ENCODE measurements around the gene NUMA1. TPM values are rescaled to one million over a fixed set of nuclear protein-coding genes. Genes with fewer than 3 reads are reported as not detected.

The NUMA1 gene
- total RNA-seq, 1 experiment from 2014 or later, result 145 TPM

GRCh38 chr11:71998061-71998460, 82.3 kb downstream of the NUMA1 start:
- no TSS peak for BruUV-seq (replicated peaks)
- Histone ChIP-seq H3K4me1 (ENCODE audit: control insufficient read depth, insufficient read depth, low read length) (no peaks in the 10 kb centered on the region), H3K27ac (ENCODE audit: low read length) (no peak overlapping the region), H3K36me3 (ENCODE audit: control insufficient read depth, insufficient read depth, low read length) (peaks cover 2% of the 10 kb centered on the region; the same call in 1 of the 2 replicates), H3K9me3 (ENCODE audit: control insufficient read depth, insufficient read depth, low read depth, low read length) (no peaks in the 10 kb centered on the region), H3K4me3 (ENCODE audit: low read depth in 2 of 2, low read length in 2 of 2) (no peak overlapping the region), H3K27me3 (ENCODE audit: control insufficient read depth, insufficient read depth, low read length) (no peaks in the 10 kb centered on the region)
- POLR2A ChIA-PET, result interaction anchor here (0.6 kb wide), 1 partner anchor 16 kb away, joined by 4 read pairs; no protein-coding TSS in a partner anchor
- intact Hi-C loops (cut with micrococcal nuclease; ENCODE audit: unreplicated experiment) (no loop called here), in situ Hi-C loops (cut with HindIII; ENCODE audit: low pct_unique_long_range_greater_than_20kb, low sequenced_read_pairs) (no loop called here)
- CTCF ChIA-PET, result interaction anchor here (0.6 to 0.9 kb wide), 2 partner anchors 21 to 92 kb away, joined by 3 read pairs; no protein-coding TSS in a partner anchor
- DNase-seq (ENCODE audit: low read depth, low spot score) (no peak), ATAC-seq (no peak)
- TF ChIP-seq REST (IDR thresholded peaks at IDR 0.05; ENCODE audit: insufficient read depth in 1 of 2, low read depth in 2 of 2, low read length in 1 of 2), result no peak
- TF ChIP-seq SIN3A (IDR thresholded peaks at IDR 0.05; ENCODE audit: borderline replicate concordance, insufficient read depth, low read depth, low read length), result no peak
- TF ChIP-seq TCF7L2 (IDR thresholded peaks at IDR 0.05; ENCODE audit: low read depth, low read length), result no peak
- TF ChIP-seq CTCF (IDR thresholded peaks at IDR 0.05), result no peak
- TF ChIP-seq POLR2AphosphoS5 (IDR thresholded peaks at IDR 0.05; ENCODE audit: low read depth, low read length), result no peak

GRCh38 chr11:71997594-71997993, 82.7 kb downstream of the NUMA1 start:
- ChIA-PET CTCF (interaction anchor here (0.9 kb wide), 1 partner anchor 20 kb away, joined by 3 read pairs; no protein-coding TSS in a partner anchor), POLR2A (interaction anchor here (0.6 kb wide), 1 partner anchor 15 kb away, joined by 4 read pairs; no protein-coding TSS in a partner anchor)
- H3K27me3 ChIP-seq (ENCODE audit: control insufficient read depth, insufficient read depth, low read length), result no peaks in the 10 kb centered on the region
- no peak overlapping the region for H3K27ac ChIP-seq (ENCODE audit: low read length)
- in situ Hi-C loops (cut with HindIII; ENCODE audit: low pct_unique_long_range_greater_than_20kb, low sequenced_read_pairs), result no loop called here
- no peaks in the 10 kb centered on the region for H3K4me1 ChIP-seq (ENCODE audit: control insufficient read depth, insufficient read depth, low read length)
- DNase-seq (ENCODE audit: low read depth, low spot score) (no peak), ATAC-seq (no peak)
- peaks cover 2% of the 10 kb centered on the region; the same call in 1 of the 2 replicates for H3K36me3 ChIP-seq (ENCODE audit: control insufficient read depth, insufficient read depth, low read length)
- intact Hi-C loops (cut with micrococcal nuclease; ENCODE audit: unreplicated experiment), result no loop called here
- no peak overlapping the region for H3K4me3 ChIP-seq (ENCODE audit: low read depth in 2 of 2, low read length in 2 of 2)
- H3K9me3 ChIP-seq (ENCODE audit: control insufficient read depth, insufficient read depth, low read depth, low read length), result no peaks in the 10 kb centered on the region
- no TSS peak for BruUV-seq (replicated peaks)
- TF ChIP-seq TCF7L2 (IDR thresholded peaks at IDR 0.05; ENCODE audit: low read depth, low read length) (no peak), CTCF (IDR thresholded peaks at IDR 0.05) (no peak), SIN3A (IDR thresholded peaks at IDR 0.05; ENCODE audit: borderline replicate concordance, insufficient read depth, low read depth, low read length) (no peak), REST (IDR thresholded peaks at IDR 0.05; ENCODE audit: insufficient read depth in 1 of 2, low read depth in 2 of 2, low read length in 1 of 2) (no peak), POLR2AphosphoS5 (IDR thresholded peaks at IDR 0.05; ENCODE audit: low read depth, low read length) (no peak)
